Regular cardiac myocyte (primary cell): ENCODE data around the gene SGTB. TPM values are rescaled to one million over a fixed set of nuclear protein-coding genes. Genes with fewer than 3 reads are reported as not detected.

Experiments
- total RNA-seq: library from RNA; depleted of rRNA; stranded (reverse); fragments of >200 nt; gene quantifications from 2 replicates; pipeline ENCODE4 v1.2.3, GENCODE V29; 2014

SGTB gene, protein sequence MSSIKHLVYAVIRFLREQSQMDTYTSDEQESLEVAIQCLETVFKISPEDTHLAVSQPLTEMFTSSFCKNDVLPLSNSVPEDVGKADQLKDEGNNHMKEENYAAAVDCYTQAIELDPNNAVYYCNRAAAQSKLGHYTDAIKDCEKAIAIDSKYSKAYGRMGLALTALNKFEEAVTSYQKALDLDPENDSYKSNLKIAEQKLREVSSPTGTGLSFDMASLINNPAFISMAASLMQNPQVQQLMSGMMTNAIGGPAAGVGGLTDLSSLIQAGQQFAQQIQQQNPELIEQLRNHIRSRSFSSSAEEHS
- total RNA-seq = 20.6 and 33.0 TPM in 2 replicates

DNA sequence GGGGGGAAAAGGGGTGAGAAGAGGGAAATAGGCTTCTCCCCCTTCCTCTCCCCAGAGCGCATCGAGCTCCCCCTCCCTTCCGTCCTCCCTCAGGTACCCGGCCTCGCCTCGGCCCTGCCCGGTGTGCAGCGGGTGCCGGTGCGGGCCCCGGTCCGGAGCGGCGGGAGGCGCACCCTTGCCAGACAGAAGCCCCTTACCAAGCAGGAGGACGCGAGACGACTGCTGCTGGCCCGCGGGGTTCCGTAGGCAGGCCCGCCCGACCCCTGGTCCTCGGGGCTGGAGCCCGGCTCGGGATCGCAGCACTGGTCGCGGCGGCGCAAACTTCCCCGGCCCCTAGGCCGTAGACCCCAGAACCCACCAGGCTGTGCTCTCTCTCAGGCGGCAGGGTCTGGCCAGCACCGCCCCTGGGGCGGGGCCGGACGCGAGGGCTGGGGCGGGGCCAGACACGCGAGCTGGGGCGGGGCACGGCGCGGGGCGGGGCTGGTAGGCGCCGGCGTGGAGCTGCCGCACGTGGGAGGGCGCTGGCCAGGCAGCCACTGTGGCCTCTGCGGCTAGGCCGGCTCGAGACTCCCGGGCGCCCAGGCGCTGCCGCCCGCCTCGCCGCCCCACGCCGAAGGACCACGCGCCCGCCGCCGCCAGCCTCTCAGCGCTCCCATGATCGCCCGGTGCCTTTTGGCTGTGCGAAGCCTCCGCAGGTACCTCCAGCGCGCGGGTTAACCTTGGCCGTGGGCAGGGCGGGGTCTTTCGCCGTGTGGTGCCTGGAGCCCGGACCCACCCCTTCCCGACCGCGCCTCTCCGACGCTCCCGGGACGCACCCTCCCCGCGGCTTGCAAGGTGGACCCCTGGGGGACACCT is at the start of gene SGTB, which contains the start of gene NLN:
Gene SGTB (minus strand): TSS at position 390 of the 855 bp plus-strand sequence. CDS start 1,302 bp downstream, outside the sequence.
Gene NLN (plus strand): TSS at position 486 of the 855 bp plus-strand sequence. CDS start 169 bp downstream, at position 655.

DNA sequence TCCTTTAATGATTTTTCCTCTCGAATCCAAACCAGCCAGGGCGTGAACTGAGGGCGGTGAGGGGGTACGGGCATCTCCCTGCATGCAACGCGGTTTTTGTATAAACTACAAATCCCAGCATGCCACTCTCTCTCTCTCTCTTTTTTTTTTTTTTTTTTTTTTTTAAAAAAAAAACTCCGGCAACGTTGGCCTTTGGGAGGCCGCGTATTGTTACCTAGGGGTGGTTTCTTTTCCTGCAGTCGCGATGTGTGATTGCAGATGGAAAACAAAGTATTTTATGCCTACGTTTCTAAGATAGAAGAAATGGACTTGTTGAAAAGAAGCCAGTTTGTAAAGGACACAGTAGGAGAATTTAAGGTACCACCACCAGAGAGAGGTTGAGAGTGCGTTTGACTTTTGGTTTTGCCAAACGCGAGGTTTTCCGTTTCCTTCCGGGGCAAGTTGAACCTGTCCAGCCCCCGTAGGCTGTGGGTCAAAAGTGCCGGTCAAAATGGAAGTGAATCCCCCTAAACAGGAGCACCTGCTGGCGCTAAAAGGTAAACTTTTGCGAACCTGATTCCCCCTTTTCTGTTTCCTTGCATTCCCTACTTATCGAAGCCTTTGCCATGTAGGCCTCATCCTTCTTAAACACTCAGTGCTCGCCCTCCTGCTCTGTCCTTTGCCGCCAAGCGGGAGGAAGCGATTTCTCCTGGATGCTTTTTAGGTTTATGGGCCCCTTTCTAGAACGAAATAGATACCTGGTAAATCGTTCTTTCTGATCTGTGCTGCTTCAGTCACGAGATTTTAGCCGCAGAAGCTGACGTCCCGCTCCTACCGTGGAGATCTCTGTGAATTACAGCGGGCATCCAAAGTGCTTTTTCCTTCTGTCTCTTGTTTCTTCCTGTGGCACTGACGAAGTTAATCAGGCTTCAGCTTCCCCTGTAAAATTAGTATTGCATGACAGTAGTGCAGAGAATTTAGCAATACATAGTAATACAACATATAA is 97.0 kb downstream of the SGTB start, which contains the start of the genes SHLD3 and TRAPPC13:
Gene SHLD3 (plus strand): TSS at position 457 of the 985 bp plus-strand sequence. CDS start 4,561 bp downstream, outside the sequence.
Gene TRAPPC13 (plus strand): TSS at position 457 of the 985 bp plus-strand sequence. CDS start 34 bp downstream, at position 491.

DNA sequence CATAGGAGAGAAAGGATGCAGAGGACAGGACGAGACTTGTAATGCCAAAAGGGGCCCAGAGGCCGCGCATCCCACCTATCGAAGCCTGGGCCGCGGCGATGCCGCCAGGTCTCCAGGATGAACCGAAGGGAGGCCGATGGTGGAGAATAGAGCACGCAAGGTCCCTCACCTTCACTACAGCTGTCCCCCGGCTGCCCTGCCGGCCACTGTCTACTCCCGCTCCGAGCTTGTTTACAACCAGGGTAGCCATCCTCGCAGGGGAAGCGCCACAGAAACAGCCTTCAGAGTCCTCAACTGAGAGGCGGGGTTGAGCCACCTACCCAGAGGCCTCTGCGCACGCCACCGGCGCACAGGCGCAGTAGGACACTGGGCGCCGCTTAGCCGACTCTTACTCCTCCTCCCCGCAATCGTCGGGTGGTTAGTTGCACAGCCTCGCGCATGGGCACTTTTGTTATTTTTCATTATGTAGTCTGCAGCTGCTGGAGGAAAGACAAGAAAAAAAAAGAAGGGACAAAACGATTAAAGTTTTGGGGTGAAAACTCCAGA is 97.8 kb downstream of the SGTB start, which contains the start of gene TRIM23:
Gene TRIM23 (minus strand): TSS at position 309 of the 546 bp plus-strand sequence. CDS start 59 bp downstream, at position 250.

Other genes with a start within 250 kb of the SGTB start
- 205 and 208 TPM in 2 replicates for gene ADAMTS6, start 240.2 kb downstream of the SGTB start, total RNA-seq
- gene CENPK, start 158.9 kb downstream of the SGTB start, total RNA-seq = 9.0 and 25.7 TPM in 2 replicates
- 29.7 and 74.7 TPM in 2 replicates for gene PPWD1, start 158.8 kb downstream of the SGTB start, total RNA-seq
- 35.1 and 45.1 TPM in 2 replicates for gene TRIM23, start 97.8 kb downstream of the SGTB start, total RNA-seq
- gene SHLD3, start 97.1 kb downstream of the SGTB start, total RNA-seq = 2.3 and 3.6 TPM in 2 replicates
- gene TRAPPC13, start 97.1 kb downstream of the SGTB start, total RNA-seq = 28.2 and 35.0 TPM in 2 replicates
- gene NLN, start 96 bp upstream of the SGTB start, total RNA-seq = 34.1 and 47.9 TPM in 2 replicates
- gene ERBIN, start 204.5 kb upstream of the SGTB start, total RNA-seq = 59.2 and 66.9 TPM in 2 replicates